SKM-1 (cell line): ENCODE results near the gene GPRC5B.
A peak's percentile ranks its signal among the peaks of the same experiment; 100 is the strongest.

Experiments
- DNase-seq: peaks from one replicate; lab custom pipeline; 2025; ENCODE audit not compliant: unreplicated experiment; lab: John Stamatoyannopoulos, UW

GPRC5B gene

GRCh38 chr16:19884611-19885450 lies at the start of gene GPRC5B:
Gene GPRC5B, minus strand, starts transcription at chr16:19884848. Its CDS starts 12,003 bp downstream, at chr16:19872845.
- no peak for DNase-seq

- no peak for DNase-seq
Observed at GRCh38 chr16:19933740-19934139, 49.1 kb upstream of the GPRC5B start.

- DNase-seq, result no peak
Observed at GRCh38 chr16:19929062-19929511, 44.4 kb upstream of the GPRC5B start.

- DNase-seq, result no peak
Observed at GRCh38 chr16:19928432-19928831, 43.8 kb upstream of the GPRC5B start.

- no peak for DNase-seq
Observed at GRCh38 chr16:19926449-19927390, 42.1 kb upstream of the GPRC5B start.

GRCh38 chr16:19923396-19923795 lies 38.7 kb upstream of the GPRC5B start:
- DNase-seq, result no peak

GRCh38 chr16:19919142-19919541 lies 34.5 kb upstream of the GPRC5B start:
- DNase-seq, result no peak

- no peak for DNase-seq
Observed at GRCh38 chr16:19916064-19916463, 31.4 kb upstream of the GPRC5B start.

- DNase-seq, result no peak
Observed at GRCh38 chr16:19914877-19915276, 30.2 kb upstream of the GPRC5B start.

- DNase-seq, result no peak
Observed at GRCh38 chr16:19913340-19913645, 28.6 kb upstream of the GPRC5B start.

GRCh38 chr16:19912455-19913339 lies 28.0 kb upstream of the GPRC5B start:
- DNase-seq, result no peak

- no peak for DNase-seq
Observed at GRCh38 chr16:19911747-19912454, 27.3 kb upstream of the GPRC5B start.

GRCh38 chr16:19911204-19911603 lies 26.6 kb upstream of the GPRC5B start:
- no peak for DNase-seq

- no peak for DNase-seq
Observed at GRCh38 chr16:19909750-19910322, 25.2 kb upstream of the GPRC5B start.

- no peak for DNase-seq
Observed at GRCh38 chr16:19908921-19909320, 24.3 kb upstream of the GPRC5B start.

GRCh38 chr16:19907161-19907992 lies 22.7 kb upstream of the GPRC5B start:
- peak; percentile 42 for DNase-seq

GRCh38 chr16:19901164-19901563 lies 16.5 kb upstream of the GPRC5B start:
- DNase-seq, result no peak

GRCh38 chr16:19899605-19899955 lies 14.9 kb upstream of the GPRC5B start:
- DNase-seq, result no peak

- peak; percentile 25 for DNase-seq
Observed at GRCh38 chr16:19898924-19899604, 14.4 kb upstream of the GPRC5B start.
